Limb (tissue), 2 donors: ENCODE results near the gene MAD2L1BP.
"Not testable (repeated sequence)": the region's sequence is repeated elsewhere in the genome, so short reads cannot be mapped to it uniquely, and the experiment has no call there.

ENCODE experiments used
- DNase-seq, 2 donors: peaks; one replicate each; pipeline ENCODE4 v3.0.0-alpha.2; 2016; ENCODE audit errors: extremely low spot score in 2 of 2

The MAD2L1BP gene

GRCh38 chr6:43625393-43625992 lies 10.1 kb upstream of the MAD2L1BP start:
- DNase-seq, result no peak

GRCh38 chr6:43627008-43627825 lies 8.4 kb upstream of the MAD2L1BP start:
- DNase-seq, result peak in 1 of 2 donors; percentile 35

- DNase-seq, result peak; percentile 21 to 72
Measured at GRCh38 chr6:43628393-43629103, 7.1 kb upstream of the MAD2L1BP start.

GRCh38 chr6:43629104-43629504 lies 6.5 kb upstream of the MAD2L1BP start, which contains the start of gene GTPBP2:
Gene GTPBP2 (minus strand): TSS chr6:43629264. CDS start chr6:43629162, 102 bp downstream.
- DNase-seq, result peak; percentile 99

GRCh38 chr6:43629505-43630300 lies 5.9 kb upstream of the MAD2L1BP start:
- peak; percentile 97 for DNase-seq

GRCh38 chr6:43630980-43631619 lies 4.5 kb upstream of the MAD2L1BP start:
- DNase-seq, result no peak

- not testable (repeated sequence) for DNase-seq
Measured at GRCh38 chr6:43633002-43633401, 2.6 kb upstream of the MAD2L1BP start.

GRCh38 chr6:43634702-43635303 lies 837 bp upstream of the MAD2L1BP start:
- no peak for DNase-seq

GRCh38 chr6:43636308-43636659 lies 644 bp downstream of the MAD2L1BP start:
- no peak for DNase-seq

- no peak for DNase-seq
Measured at GRCh38 chr6:43639984-43640800, 4.6 kb downstream of the MAD2L1BP start.

GRCh38 chr6:43644940-43645612 lies 9.4 kb downstream of the MAD2L1BP start, which contains the start of gene RSPH9:
Gene RSPH9 (plus strand): TSS chr6:43645036. CDS start chr6:43645099, 63 bp downstream.
- DNase-seq, result peak; percentile 70 to 78

GRCh38 chr6:43645613-43645964 lies 9.9 kb downstream of the MAD2L1BP start:
- DNase-seq, result no peak

GRCh38 chr6:43647613-43648012 lies 12.0 kb downstream of the MAD2L1BP start:
- no peak for DNase-seq

- no peak for DNase-seq
Measured at GRCh38 chr6:43648248-43648647, 12.6 kb downstream of the MAD2L1BP start.

GRCh38 chr6:43652822-43653221 lies 17.2 kb downstream of the MAD2L1BP start:
- DNase-seq, result not testable (repeated sequence)

GRCh38 chr6:43657221-43657802 lies 21.7 kb downstream of the MAD2L1BP start:
- no peak for DNase-seq

GRCh38 chr6:43658161-43658560 lies 22.5 kb downstream of the MAD2L1BP start:
- DNase-seq, result no peak

- DNase-seq, result not testable (repeated sequence)
Measured at GRCh38 chr6:43662948-43663347, 27.3 kb downstream of the MAD2L1BP start.

- DNase-seq, result no peak
Measured at GRCh38 chr6:43665376-43665775, 29.7 kb downstream of the MAD2L1BP start.
